H1 (cell line): ENCODE data around the gene NPTX1. TPM values are rescaled to one million over a fixed set of nuclear protein-coding genes. Genes with fewer than 3 reads are reported as not detected.

Experiments used
- CTCF ChIA-PET: fragments of 300-600 bp; sonication (Branson Sonifier 250); formaldehyde crosslinking; loops from one replicate; lab custom pipeline; 2021; ENCODE audit not compliant: partially characterized antibody; lab: Charles Lee
- POLR2A ChIA-PET: fragments of 300-600 bp; sonication (Branson Sonifier 250); formaldehyde crosslinking; loops from one replicate; lab custom pipeline; 2021; ENCODE audit warnings: inconsistent platforms; ENCODE audit not compliant: partially characterized antibody; lab: Charles Lee
- DNase-seq, 2 experiments: peaks; one replicate each; pipeline versions ENCODE4 v3.0.0 to v3.0.0-alpha.2; 2010 to 2022; ENCODE audit warnings: low spot score in 2 of 2, low read depth in 1 of 2, mixed read lengths in 1 of 2
- FAIRE-seq: peaks from 2 replicates; lab custom pipeline; 2011; peaks lifted over from hg19 to GRCh38; lab: Jason Lieb, UNC
- H2AFZ ChIP-seq: 2 replicates; pipeline ENCODE4 v1.8.1; 2012; ENCODE audit warnings: low read length, inconsistent platforms
- H2AK5ac ChIP-seq: 2 replicates; pipeline ENCODE4 v1.6.1; 2013; ENCODE audit warnings: low read depth, low read length
- H2BK120ac ChIP-seq: replicated peaks from 2 replicates; pipeline ENCODE3; 2013; ENCODE audit warnings: low read depth, low read length, inconsistent platforms
- H2BK12ac ChIP-seq: 2 replicates; pipeline ENCODE4 v1.6.1; 2013; ENCODE audit warnings: low read depth, low read length
- H2BK15ac ChIP-seq: 2 replicates; pipeline ENCODE4 v1.6.1; 2013; ENCODE audit warnings: low read length
- H2BK20ac ChIP-seq: 2 replicates; pipeline ENCODE4 v1.6.1; 2013; ENCODE audit warnings: low read length
- H2BK5ac ChIP-seq: 2 replicates; pipeline ENCODE4 v1.6.1; 2013; ENCODE audit warnings: low read depth, low read length
- H3K14ac ChIP-seq: 2 replicates; pipeline ENCODE4 v1.6.1; 2013; ENCODE audit warnings: inconsistent platforms; ENCODE audit not compliant: insufficient read length
- H3K18ac ChIP-seq: 2 replicates; pipeline ENCODE4 v1.6.1; 2013; ENCODE audit warnings: low read length; ENCODE audit errors: extremely low read depth
- H3K23ac ChIP-seq: 2 replicates; pipeline ENCODE4 v1.6.1; 2013; ENCODE audit warnings: inconsistent platforms; ENCODE audit not compliant: insufficient read length
- H3K23me2 ChIP-seq: 2 replicates; pipeline ENCODE4 v1.6.1; 2013; ENCODE audit warnings: low read depth, low read length
- H3K27ac ChIP-seq: 2 replicates; pipeline ENCODE4 v1.6.1; 2011; ENCODE audit warnings: low read depth, low read length, inconsistent platforms
- H3K27me3 ChIP-seq, 4 experiments: replicated peaks in 1 of 4; 1 replicate in 1 of 4; 2 replicates in 3 of 4; pipeline versions ENCODE4 v1.6.1 to v1.8.1; 2011 to 2013; ENCODE audit warnings: low read length in 3 of 4, mild to moderate bottlenecking in 3 of 4, inconsistent platforms in 2 of 4, mixed read lengths in 2 of 4, moderate library complexity in 1 of 4; ENCODE audit not compliant: control insufficient read depth in 3 of 4, insufficient read depth in 3 of 4; ENCODE audit errors: extremely low read depth in 1 of 4
- H3K36me3 ChIP-seq, 4 experiments: 2 replicates each; pipeline versions ENCODE4 v1.6.1 to v1.8.1; 2011 to 2013; ENCODE audit warnings: mild to moderate bottlenecking in 4 of 4, low read length in 3 of 4, moderate library complexity in 2 of 4, control low read depth in 1 of 4, inconsistent platforms in 1 of 4; ENCODE audit not compliant: insufficient read depth in 4 of 4, control insufficient read depth in 2 of 4
- H3K4ac ChIP-seq: replicated peaks from 2 replicates; pipeline ENCODE3; 2013; ENCODE audit warnings: low read length, low read depth, mixed read lengths, inconsistent platforms; ENCODE audit not compliant: insufficient read length
- H3K4me1 ChIP-seq, 4 experiments: replicated peaks in 1 of 4; 1 replicate in 1 of 4; 2 replicates in 3 of 4; pipeline versions ENCODE4 v1.6.1 to v1.8.1; 2011 to 2013; ENCODE audit warnings: low read length in 3 of 4, inconsistent platforms in 2 of 4, mixed read lengths in 1 of 4; ENCODE audit not compliant: insufficient read depth in 4 of 4, control insufficient read depth in 3 of 4
- H3K4me2 ChIP-seq, 2 experiments: 2 replicates each; pipeline versions ENCODE4 v1.6.1 to v1.8.1; 2011 to 2013; ENCODE audit warnings: low read depth in 2 of 2, low read length in 2 of 2, control low read depth in 1 of 2, inconsistent platforms in 1 of 2, mild to moderate bottlenecking in 1 of 2; ENCODE audit not compliant: insufficient read depth in 1 of 2
- H3K4me3 ChIP-seq, 4 experiments: fragments of 200-600, 300-600 bp in 1 of 4; sonication (generic), shearing (Covaris generic), sonication (Bioruptor Twin) in 1 of 4; 2 replicates each; pipeline versions ENCODE4 v1.5.1 to v1.8.1; 2011 to 2016; ENCODE audit warnings: low read length in 4 of 4, low read depth in 3 of 4, control low read depth in 2 of 4, inconsistent platforms in 2 of 4, mild to moderate bottlenecking in 2 of 4, mixed read lengths in 1 of 4, moderate library complexity in 1 of 4; ENCODE audit not compliant: insufficient read depth in 2 of 4; ENCODE audit errors: extremely low read depth in 1 of 4
- H3K56ac ChIP-seq: replicated peaks from 2 replicates; pipeline ENCODE3; 2013; ENCODE audit warnings: low read depth, mild to moderate bottlenecking, mixed read lengths, low read length, inconsistent platforms; ENCODE audit not compliant: insufficient read length
- H3K79me1 ChIP-seq: 2 replicates; pipeline ENCODE4 v1.6.1; 2013; ENCODE audit warnings: low read depth, low read length, control low read depth
- H3K79me2 ChIP-seq, 2 experiments: 2 replicates each; pipeline versions ENCODE4 v1.6.1 to v1.8.1; 2012 to 2013; ENCODE audit warnings: low read length in 2 of 2, mild to moderate bottlenecking in 2 of 2, inconsistent platforms in 1 of 2; ENCODE audit not compliant: insufficient read depth in 2 of 2, control insufficient read depth in 1 of 2
- H3K9ac ChIP-seq, 4 experiments: replicated peaks in 1 of 4; 1 replicate in 1 of 4; 2 replicates in 3 of 4; pipeline versions ENCODE4 v1.6.1 to v1.8.1; 2011 to 2013; ENCODE audit warnings: low read depth in 3 of 4, low read length in 3 of 4, control low read depth in 2 of 4, mild to moderate bottlenecking in 2 of 4, moderate library complexity in 2 of 4, inconsistent platforms in 1 of 4; ENCODE audit errors: extremely low read depth in 1 of 4
- H3K9me3 ChIP-seq, 2 experiments: 2 replicates each; pipeline versions ENCODE4 v1.6.1 to v1.8.1; 2012 to 2013; ENCODE audit warnings: mild to moderate bottlenecking in 2 of 2, moderate library complexity in 2 of 2, control low read depth in 1 of 2, inconsistent platforms in 1 of 2, low read depth in 1 of 2, low read length in 1 of 2, mixed read lengths in 1 of 2; ENCODE audit not compliant: insufficient read depth in 2 of 2
- H4K20me1 ChIP-seq, 2 experiments: replicated peaks in 1 of 2; 2 replicates each; pipeline versions ENCODE3 to v1.8.1; 2011 to 2013; ENCODE audit warnings: inconsistent platforms in 2 of 2, low read length in 2 of 2, mild to moderate bottlenecking in 1 of 2; ENCODE audit not compliant: insufficient read depth in 2 of 2, control insufficient read depth in 1 of 2
- H4K5ac ChIP-seq: 2 replicates; pipeline ENCODE4 v1.6.1; 2013; ENCODE audit warnings: low read length, low read depth, mixed read lengths, inconsistent platforms; ENCODE audit not compliant: insufficient read length
- H4K8ac ChIP-seq: 2 replicates; pipeline ENCODE4 v1.8.0; 2013; ENCODE audit warnings: mild to moderate bottlenecking, moderate library complexity, low read length, inconsistent platforms; ENCODE audit not compliant: insufficient read depth; ENCODE audit errors: extremely low read depth
- H4K91ac ChIP-seq: replicated peaks from 2 replicates; pipeline ENCODE3; 2013; ENCODE audit warnings: low read length, mixed read lengths, inconsistent platforms; ENCODE audit not compliant: insufficient read length
- HDAC2 ChIP-seq, 2 experiments: fragments of 300-600 bp in 1 of 2; sonication (generic) in 1 of 2; IDR thresholded peaks; 2 replicates each; pipeline ENCODE4 v1.6.1; 2011 to 2012; ENCODE audit warnings: low read depth in 2 of 2, low read length in 2 of 2, mild to moderate bottlenecking in 2 of 2, moderate library complexity in 2 of 2, borderline replicate concordance in 1 of 2, inconsistent platforms in 1 of 2
- NRF1 ChIP-seq: IDR thresholded peaks from 2 replicates; pipeline ENCODE4 v1.6.1; 2011; ENCODE audit warnings: mild to moderate bottlenecking, low read depth, low read length, improper control_type of control experiment
- WGBS, 2 experiments: shearing (Covaris generic) in 1 of 2; methylation state at CpG; one replicate each; pipeline versions ENCODE4 v1.1.6 to v1.1.7; 2013 to 2015; ENCODE audit warnings: low lambda C conversion rate in 2 of 2, mixed read lengths in 2 of 2, inconsistent platforms in 1 of 2, low coverage in 1 of 2, missing lambda C conversion rate in 1 of 2; ENCODE audit not compliant: insufficient replicate concordance in 2 of 2, insufficient coverage in 1 of 2, insufficient read length in 1 of 2; ENCODE audit errors: extremely low coverage in 1 of 2, missing lambda C conversion rate in 1 of 2; 5-methylcytosine and 5-hydroxymethylcytosine counted together
- polyA plus RNA-seq, 7 experiments: library from polyadenylated mRNA; depleted of rRNA in 3 of 7; stranded (reverse) in 5 of 7; unstranded in 2 of 7; fragments of >200 nt in 5 of 7; fragments of 200-250 nt in 2 of 7; gene quantifications; 1 replicate in 5 of 7; 2 replicates in 1 of 7; 4 replicates in 1 of 7; pipeline versions ENCODE4 v1.2.1 to v1.2.3, GENCODE V29; 2011 to 2013; ENCODE audit warnings: missing spikeins in 2 of 7, mixed read lengths in 2 of 7
- total RNA-seq: library from RNA; stranded (reverse); fragmentation: NEBNext Ultra II Directional; extraction: Animal tissue kit (Norgen Biotek cat#: 25700); gene quantifications from 2 replicates; pipeline ENCODE4 v1.2.1, GENCODE V29; 2021

NPTX1 gene
- total and polyA plus RNA-seq, 2 of the 8 experiments (the other 6 are each of a cell fraction or from before 2014, with no cell fraction given), result 12.0 to 17.9 TPM

GRCh38 chr17:80443498-80443897 is 32.9 kb downstream of the NPTX1 start:
- FAIRE-seq, result no peak
- CTCF ChIA-PET, result interaction anchor here (0.9 to 3.9 kb wide), 2 partner anchors 16 to 48 kb away, joined by 3 to 21 read pairs; no protein-coding TSS in a partner anchor
- TF ChIP-seq HDAC2 (IDR thresholded peaks at IDR 0.05; ENCODE audit: borderline replicate concordance in 1 of 2, low read depth in 2 of 2, low read length in 2 of 2) (no peak), NRF1 (no peak)

More at GRCh38 chr17:80443498-80443897, 32.9 kb downstream of the NPTX1 start:
- Histone ChIP-seq H3K9me3 (no peaks in the 10 kb centered on the region), H2AK5ac (no peak overlapping the region), H4K8ac (no peak overlapping the region), H3K4me1 (peaks cover 3 to 11% (median 8%) of the 10 kb centered on the region in 4 experiments; a peak in 6 of 7 replicates), H3K14ac (no peak overlapping the region), H3K79me1 (no peaks in the 10 kb centered on the region), H3K4ac (no peak overlapping the region), H4K20me1 (no peaks in the 10 kb centered on the region), H3K27me3 (peaks cover 0 to 7% (median 0%) of the 10 kb centered on the region in 4 experiments; a peak in 3 of 7 replicates), H3K79me2 (no peaks in the 10 kb centered on the region), H3K56ac (no peak overlapping the region), H3K27ac (no peak overlapping the region), H3K4me3 (peak overlapping the region in 1 of 4 experiments; percentile 35; a peak in 2 of 8 replicates), H3K23me2 (no peaks in the 10 kb centered on the region), H2BK5ac (no peak overlapping the region), H2BK15ac (0 out of 2 replicates have a peak overlapping the region, but pooled peaks have one; percentile 10), H3K23ac (no peak overlapping the region), H3K36me3 (no peaks in the 10 kb centered on the region), H4K5ac (no peak overlapping the region), H2AFZ (no peak overlapping the region), H4K91ac (no peak overlapping the region), H3K9ac (no peak overlapping the region), H2BK12ac (no peak overlapping the region; the same call in 1 of the 2 replicates), H3K18ac (no peak overlapping the region), H3K4me2 (peak overlapping the region; percentile 50 to 62; a peak in 2 of 4 replicates), H2BK120ac (no peak overlapping the region), H2BK20ac (no peak overlapping the region)
- DNase-seq, result no peak
- POLR2A ChIA-PET, result interaction anchor here (5.8 kb wide), 1 partner anchor 10 kb away, joined by 35 read pairs; no protein-coding TSS in a partner anchor
- WGBS, 2 experiments, result 44% methylated on average over 10 of the region's 12 CpGs; no CpG with 5 or more reads in 1 of the 2 experiments
